ENCODE measurements around the gene LTC4S.

DNA sequence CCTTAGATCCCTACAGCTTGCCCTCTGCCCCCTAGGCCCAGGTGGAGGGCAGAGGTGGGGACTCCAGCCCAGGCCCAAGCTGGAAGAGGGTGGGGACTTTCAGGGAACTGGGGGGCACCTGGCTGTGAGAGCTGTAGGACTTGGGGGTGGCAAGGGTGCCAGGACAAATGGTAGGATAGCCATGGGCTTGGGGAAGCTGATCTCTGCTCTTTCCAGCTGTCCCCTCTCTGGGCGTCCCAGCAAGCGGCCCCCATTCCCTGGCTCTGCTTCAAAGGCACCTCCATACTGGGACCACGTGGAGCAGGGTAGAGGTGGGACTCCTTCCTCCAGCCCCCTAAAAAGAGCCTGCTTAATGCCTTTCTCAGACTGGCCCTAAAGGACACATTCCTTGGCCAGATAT, 385 bp downstream of the LTC4S start:
- TF ChIP-seq, protein P1, sequence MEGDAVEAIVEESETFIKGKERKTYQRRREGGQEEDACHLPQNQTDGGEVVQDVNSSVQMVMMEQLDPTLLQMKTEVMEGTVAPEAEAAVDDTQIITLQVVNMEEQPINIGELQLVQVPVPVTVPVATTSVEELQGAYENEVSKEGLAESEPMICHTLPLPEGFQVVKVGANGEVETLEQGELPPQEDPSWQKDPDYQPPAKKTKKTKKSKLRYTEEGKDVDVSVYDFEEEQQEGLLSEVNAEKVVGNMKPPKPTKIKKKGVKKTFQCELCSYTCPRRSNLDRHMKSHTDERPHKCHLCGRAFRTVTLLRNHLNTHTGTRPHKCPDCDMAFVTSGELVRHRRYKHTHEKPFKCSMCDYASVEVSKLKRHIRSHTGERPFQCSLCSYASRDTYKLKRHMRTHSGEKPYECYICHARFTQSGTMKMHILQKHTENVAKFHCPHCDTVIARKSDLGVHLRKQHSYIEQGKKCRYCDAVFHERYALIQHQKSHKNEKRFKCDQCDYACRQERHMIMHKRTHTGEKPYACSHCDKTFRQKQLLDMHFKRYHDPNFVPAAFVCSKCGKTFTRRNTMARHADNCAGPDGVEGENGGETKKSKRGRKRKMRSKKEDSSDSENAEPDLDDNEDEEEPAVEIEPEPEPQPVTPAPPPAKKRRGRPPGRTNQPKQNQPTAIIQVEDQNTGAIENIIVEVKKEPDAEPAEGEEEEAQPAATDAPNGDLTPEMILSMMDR (IDR thresholded peaks at IDR 0.05; ENCODE audit: borderline replicate concordance, extremely low read depth, low read length, poor library complexity, severe bottlenecking) = no peak
- no peak for TF ChIP-seq EZH2 (IDR thresholded peaks at IDR 0.05; ENCODE audit: borderline replicate concordance, low read depth, low read length, severe bottlenecking)
